K562 (cell line): ENCODE data around the gene CCDC159. TPM values are rescaled to one million over a fixed set of nuclear protein-coding genes. Genes with fewer than 3 reads are reported as not detected.

ENCODE experiments used
- ATAC-seq: fragments of 200-7000 bp; cut with Tn5 transposase; 3 replicates; pipeline ENCODE4 v1.9.1; 2020; ENCODE audit warnings: moderate library complexity
- BruUV-seq: library from RNA; stranded (reverse); fragments of 400-500 nt; replicated peaks from 2 replicates; lab custom pipeline; 2021; lab: Mats Ljungman, UMichigan
- CTCF ChIA-PET: fragments of 300-600 bp; formaldehyde crosslinking; extraction: SDS; loops from one replicate; lab custom pipeline; 2021; ENCODE audit warnings: low intra/inter-chr PET ratio; lab: Yijun Ruan, JAX
- POLR2A ChIA-PET: fragments of 300-600, 350-650 bp; sonication (Branson Sonifier 250); formaldehyde crosslinking; extraction: SDS; loops from one replicate; lab custom pipeline; 2021; ENCODE audit warnings: antibody characterized with exemption, inconsistent platforms; lab: Yijun Ruan, JAX
- DNase-seq, 4 experiments: peaks; one replicate each; pipeline versions ENCODE4 v3.0.0 to v3.0.0-alpha.2; 2011 to 2018; ENCODE audit warnings: low spot score in 3 of 4, mixed read lengths in 3 of 4; ENCODE audit errors: extremely low read depth in 1 of 4
- FAIRE-seq: peaks from 2 replicates; lab custom pipeline; 2011; peaks lifted over from hg19 to GRCh38; lab: Jason Lieb, UNC
- H2AFZ ChIP-seq: 2 replicates; pipeline ENCODE4 v1.6.0; 2011; ENCODE audit warnings: low read depth, low read length, control low read depth, inconsistent platforms
- H3K27ac ChIP-seq: fragments of 200-600 bp; 3 replicates; pipeline ENCODE4 v1.8.0; 2011; ENCODE audit warnings: low read depth, mild to moderate bottlenecking, control low read depth, inconsistent platforms, low read length, moderate library complexity, mixed read lengths; ENCODE audit errors: extremely low read depth
- H3K27me3 ChIP-seq, 2 experiments: fragments of 300-600 bp in 1 of 2; 2 replicates in 1 of 2; 3 replicates in 1 of 2; pipeline versions ENCODE4 v1.6.0 to v1.8.0; 2011; ENCODE audit warnings: inconsistent platforms in 2 of 2, low read length in 2 of 2, mild to moderate bottlenecking in 1 of 2, mixed read lengths in 1 of 2, moderate library complexity in 1 of 2; ENCODE audit not compliant: control insufficient read depth in 2 of 2, insufficient read depth in 2 of 2
- H3K36me3 ChIP-seq: fragments of 300-600 bp; 3 replicates; pipeline ENCODE4 v1.8.0; 2011; ENCODE audit warnings: mild to moderate bottlenecking, low read length, inconsistent platforms; ENCODE audit not compliant: control insufficient read depth, insufficient read depth
- H3K4me1 ChIP-seq, 2 experiments: fragments of 200-600 bp in 1 of 2; replicated peaks in 1 of 2; 2 replicates in 1 of 2; 3 replicates in 1 of 2; pipeline versions ENCODE4 v1.5.1 to v1.8.0; 2011; ENCODE audit warnings: inconsistent platforms in 2 of 2, low read length in 2 of 2, mild to moderate bottlenecking in 1 of 2, mixed read lengths in 1 of 2, moderate library complexity in 1 of 2; ENCODE audit not compliant: control insufficient read depth in 2 of 2, insufficient read depth in 2 of 2
- H3K4me2 ChIP-seq: 2 replicates; pipeline ENCODE4 v1.6.1; 2011; ENCODE audit warnings: low read length, control low read depth, inconsistent platforms, mixed read lengths; ENCODE audit not compliant: insufficient read depth
- H3K4me3 ChIP-seq: fragments of 200-600 bp; sonication (generic), shearing (Covaris generic); 2 replicates; pipeline ENCODE4 v1.5.1; 2016; ENCODE audit warnings: control low read depth, inconsistent platforms
- H3K79me2 ChIP-seq: fragments of 200-600 bp; 3 replicates; pipeline ENCODE4 v1.8.0; 2011; ENCODE audit warnings: low read length, inconsistent platforms; ENCODE audit not compliant: control insufficient read depth, insufficient read depth
- H3K9ac ChIP-seq, 2 experiments: 2 replicates each; pipeline versions ENCODE4 v1.6.0 to v1.6.1; 2011; ENCODE audit warnings: low read depth in 2 of 2, low read length in 2 of 2, control low read depth in 1 of 2, inconsistent platforms in 1 of 2, mild to moderate bottlenecking in 1 of 2, mixed read lengths in 1 of 2; ENCODE audit not compliant: insufficient read depth in 1 of 2
- H3K9me1 ChIP-seq: one replicate; pipeline ENCODE4 v1.6.0; 2011; ENCODE audit warnings: inconsistent platforms, mild to moderate bottlenecking, low read length, moderate library complexity; ENCODE audit not compliant: control insufficient read depth, insufficient read depth
- H3K9me3 ChIP-seq: replicated peaks from 2 replicates; pipeline ENCODE4 v1.5.1; 2011; ENCODE audit warnings: low read depth, low read length, inconsistent platforms; ENCODE audit not compliant: control insufficient read depth, insufficient read depth
- H4K20me1 ChIP-seq: replicated peaks from 2 replicates; pipeline ENCODE4 v1.6.1; 2011; ENCODE audit warnings: low read length, inconsistent platforms, mixed read lengths; ENCODE audit not compliant: control insufficient read depth, insufficient read depth
- MIER1 ChIP-seq: fragments of 450-650 bp; IDR thresholded peaks from 2 replicates; pipeline ENCODE4 v1.6.1; 2016; ENCODE audit warnings: antibody characterized with exemption, mild to moderate bottlenecking, low read depth
- MTA1 ChIP-seq: fragments of 450-650 bp; IDR thresholded peaks from 2 replicates; pipeline ENCODE4 v1.6.1; 2017; ENCODE audit warnings: borderline replicate concordance
- NCOA2 ChIP-seq, 2 experiments: fragments of 450-650 bp; IDR thresholded peaks; 2 replicates each; pipeline ENCODE4 v1.6.1; 2018; ENCODE audit warnings: mild to moderate bottlenecking in 2 of 2, moderate library complexity in 1 of 2; ENCODE audit not compliant: partially characterized antibody in 2 of 2
- SMARCA4 ChIP-seq: fragments of 450-650 bp; IDR thresholded peaks from 2 replicates; pipeline ENCODE4 v1.6.1; 2016
- TCF7L2 ChIP-seq: fragments of 150-350 bp; IDR thresholded peaks from 2 replicates; pipeline ENCODE4 v1.6.1; 2016; ENCODE audit warnings: low read depth, mild to moderate bottlenecking, low read length, moderate library complexity
- ZEB2 ChIP-seq: fragments of 450-650 bp; IDR thresholded peaks from 2 replicates; pipeline ENCODE4 v1.6.1; 2016
- ZNF121 ChIP-seq: sonication (generic); formaldehyde crosslinking; conservative IDR thresholded peaks from 2 replicates; pipeline ENCODE4 v1.8.0; 2022; ENCODE audit warnings: missing genetic modification reagents
- ZNF512 ChIP-seq: IDR thresholded peaks from 2 replicates; pipeline ENCODE4 v1.6.1; 2016; ENCODE audit warnings: missing genetic modification characterization, missing compliant biosample characterization
- WGBS: fragments of 100-300 bp; shearing (Covaris generic); methylation state at CpG from one replicate; pipeline ENCODE4 v1.1.6; 2016; ENCODE audit warnings: low coverage, mixed read lengths; ENCODE audit not compliant: insufficient coverage; ENCODE audit errors: missing lambda C conversion rate; 5-methylcytosine and 5-hydroxymethylcytosine counted together
- in situ Hi-C: fragments of 300-500 bp; cut with MboI; formaldehyde crosslinking; loops from 4 replicates; pipeline ENCODE4 v1.15.0; 2018; ENCODE audit warnings: inconsistent platforms, mixed read lengths
- intact Hi-C: fragments of 100-400 bp; cut with micrococcal nuclease; formaldehyde crosslinking; loops from 2 replicates; pipeline ENCODE4 v1.14.2; 2022
- polyA plus RNA-seq, 8 experiments: library from polyadenylated mRNA; depleted of rRNA in 4 of 8; stranded (reverse) in 5 of 8; unstranded in 3 of 8; fragments of >200 nt; fragmentation: Nextera tagmentation in 2 of 8; fragmentation: Illumina TruSeq in 1 of 8; extraction: Ambion mirVana in 2 of 8; extraction: Trizol in 1 of 8; gene quantifications; 2 replicates each; pipeline versions ENCODE4 v1.2.1 to v1.2.3, GENCODE V29; 2011 to 2014; ENCODE audit warnings: inconsistent platforms in 1 of 8, missing spikeins in 1 of 8
- total RNA-seq, 7 experiments: library from RNA; depleted of rRNA in 6 of 7; stranded (reverse); fragments of >200 nt in 6 of 7; fragmentation: Illumina TruSeq in 2 of 7; extraction: Trizol in 2 of 7; gene quantifications; 2 replicates each; pipeline versions ENCODE4 v1.2.1 to v1.2.3, GENCODE V29; 2011 to 2021; ENCODE audit warnings: low replicate concordance in 1 of 7

The CCDC159 gene
- total and polyA plus RNA-seq, 9 of the 15 experiments (the other 6 are each of a cell fraction or from before 2014, with no cell fraction given) = 0.68 to 10.1 (median 4.7) TPM

- in situ Hi-C loops = no loop called here
- Histone ChIP-seq H3K4me3 (no peak overlapping the region), H3K4me2 (peak overlapping the region; percentile 90; the same call in 1 of the 2 replicates), H3K9ac (no peak overlapping the region), H3K27ac (no peak overlapping the region; the same call in 2 of the 3 replicates), H3K36me3 (peaks cover 24% of the 10 kb centered on the region), H4K20me1 (no peaks in the 10 kb centered on the region), H2AFZ (peak overlapping the region; percentile 86), H3K79me2 (peaks cover 16% of the 10 kb centered on the region; the same call in 2 of the 3 replicates), H3K4me1 (peaks cover 8 to 46% of the 10 kb centered on the region in 2 experiments; a peak in 3 of 5 replicates), H3K27me3 (no peaks in the 10 kb centered on the region), H3K9me3 (no peaks in the 10 kb centered on the region), H3K9me1 (peaks cover 3% of the 10 kb centered on the region)
- POLR2A ChIA-PET = interaction anchor here (2.8 kb wide), 1 partner anchor 10 kb away, joined by 20 read pairs; the partner anchor contains the start of gene SWSAP1
- DNase-seq (no peak), FAIRE-seq (peak; percentile 19), ATAC-seq (no peak)
- CTCF ChIA-PET = interaction anchor here (0.6 kb wide), 1 partner anchor 10 kb away, joined by 3 read pairs; the partner anchor contains the start of gene SWSAP1
- no TSS peak for BruUV-seq
- intact Hi-C loops = loop anchor here (1.0 to 5.0 kb wide), 3 partner anchors 51 to 98 kb away; partner anchors contain the start of genes ELAVL3, ODAD3 and PRKCSH
- WGBS = 60% methylated on average over 5 of the region's 5 CpGs
- TF ChIP-seq ZEB2 (no peak), MTA1 (no peak), MIER1 (no peak), SMARCA4 (0 out of 2 replicates have a peak, but pooled peaks have one; percentile 3), NCOA2 (IDR thresholded peaks at IDR 0.05; ENCODE audit: partially characterized antibody in 2 of 2) (no peak), ZNF121 (peak; percentile 85), TCF7L2 (no peak), ZNF512 (peak; percentile 8)
These were observed 38.4 kb downstream of the CCDC159 start for GRCh38 chr19:11384778-11385129.
